ENCODE data around the gene SLCO3A1. TPM values are rescaled to one million over a fixed set of nuclear protein-coding genes. Genes with fewer than 3 reads are reported as not detected.

Gene SLCO3A1
- total and polyA plus RNA-seq, 4 donors = 1.6 to 3.6 (median 2.4) TPM

- TF ChIP-seq REST (IDR thresholded peaks at IDR 0.05) (no peak), TAF1 (conservative IDR thresholded peaks at IDR 0.05) (no peak), JUND (IDR thresholded peaks at IDR 0.05) (no peak), HNF4G (IDR thresholded peaks at IDR 0.05) (no peak)
Observed at GRCh38 chr15:92189166-92189565, 335.7 kb downstream of the SLCO3A1 start (continued).

- Histone ChIP-seq H3K27ac (ENCODE audit: low read depth in 1 of 2, low read length in 2 of 2) (no peak overlapping the region), H3K27me3 (ENCODE audit: control insufficient read depth in 4 of 4, insufficient read depth in 4 of 4, low read length in 3 of 4) (no peaks in the 10 kb centered on the region), H3K4me1 (ENCODE audit: control insufficient read depth in 4 of 4, insufficient read depth in 4 of 4, low read length in 3 of 4) (no peaks in the 10 kb centered on the region), H3K36me3 (ENCODE audit: control insufficient read depth in 4 of 4, insufficient read depth in 3 of 4, low read depth in 1 of 4, low read length in 3 of 4) (no peaks in the 10 kb centered on the region), H3K4me3 (ENCODE audit: low read depth in 1 of 3, low read length in 3 of 3) (no peak overlapping the region), H3K9me3 (ENCODE audit: control insufficient read depth in 4 of 4, low read length in 3 of 4) (no peaks in the 10 kb centered on the region), H3K9ac (ENCODE audit: low read depth in 1 of 2, low read length in 2 of 2) (no peak overlapping the region)
- TF ChIP-seq NR2F2 (IDR thresholded peaks at IDR 0.05) = no peak
- TF ChIP-seq FOXA2 (IDR thresholded peaks at IDR 0.05) = no peak
- TF ChIP-seq HNF4G (IDR thresholded peaks at IDR 0.05) = no peak
- TF ChIP-seq ATF3 (IDR thresholded peaks at IDR 0.05) = no peak
- no peak for TF ChIP-seq TAF1 (conservative IDR thresholded peaks at IDR 0.05)
- TF ChIP-seq RAD21 (IDR thresholded peaks at IDR 0.05) = no peak
- no peak for TF ChIP-seq MAX (IDR thresholded peaks at IDR 0.05)
- TF ChIP-seq CTCF (IDR thresholded peaks at IDR 0.05; ENCODE audit: low read depth, low read length, missing input control) = no peak
- TF ChIP-seq ZBTB33 (IDR thresholded peaks at IDR 0.05) = no peak
- 81% methylated on average over 2 of the region's 2 CpGs for WGBS
- no peak for DNase-seq (ENCODE audit: low spot score)
Observed at GRCh38 chr15:92195241-92195640, 341.7 kb downstream of the SLCO3A1 start.

GRCh38 chr15:92196342-92196741, 342.8 kb downstream of the SLCO3A1 start:
- no peak overlapping the region for H3K9ac ChIP-seq (ENCODE audit: low read depth in 1 of 2, low read length in 2 of 2)
- no peaks in the 10 kb centered on the region for H3K27me3 ChIP-seq (ENCODE audit: control insufficient read depth in 4 of 4, insufficient read depth in 4 of 4, low read length in 3 of 4)
- no peak for DNase-seq (ENCODE audit: low spot score)
- H3K4me1 ChIP-seq (ENCODE audit: control insufficient read depth in 4 of 4, insufficient read depth in 4 of 4, low read length in 3 of 4) = no peaks in the 10 kb centered on the region
- H3K36me3 ChIP-seq (ENCODE audit: control insufficient read depth in 4 of 4, insufficient read depth in 3 of 4, low read depth in 1 of 4, low read length in 3 of 4) = no peaks in the 10 kb centered on the region
- TF ChIP-seq EGR1 (IDR thresholded peaks at IDR 0.05; ENCODE audit: low read depth in 2 of 2) (no peak), FOXA1 (IDR thresholded peaks at IDR 0.05) (no peak), NR2F2 (IDR thresholded peaks at IDR 0.05) (no peak)
- H3K4me3 ChIP-seq (ENCODE audit: low read depth in 1 of 3, low read length in 3 of 3) = no peak overlapping the region
- no peaks in the 10 kb centered on the region for H3K9me3 ChIP-seq (ENCODE audit: control insufficient read depth in 4 of 4, low read length in 3 of 4)
- 85% methylated on average over 4 of the region's 4 CpGs for WGBS
- no peak overlapping the region for H3K27ac ChIP-seq (ENCODE audit: low read depth in 1 of 2, low read length in 2 of 2)
